HG03060 (cell line): ENCODE measurements around the gene OCSTAMP.

Experiments
- ATAC-seq: cut with Tn5 transposase; IDR thresholded peaks from one replicate; pipeline ENCODE4 v1.9.1; 2021; ENCODE audit warnings: low read depth, moderate number of reproducible peaks; ENCODE audit not compliant: unreplicated experiment

OCSTAMP gene

GRCh38 chr20:46573788-46574584, 23.5 kb upstream of the OCSTAMP start:
- ATAC-seq = no peak

GRCh38 chr20:46573234-46573633, 22.8 kb upstream of the OCSTAMP start:
- no peak for ATAC-seq

GRCh38 chr20:46572790-46573189, 22.3 kb upstream of the OCSTAMP start:
- no peak for ATAC-seq

GRCh38 chr20:46572153-46572552, 21.7 kb upstream of the OCSTAMP start:
- no peak for ATAC-seq

- no peak for ATAC-seq
Measured at GRCh38 chr20:46571418-46571817, 21.0 kb upstream of the OCSTAMP start.

GRCh38 chr20:46570956-46571355, 20.5 kb upstream of the OCSTAMP start:
- no peak for ATAC-seq

- ATAC-seq = no peak
Measured at GRCh38 chr20:46569961-46570360, 19.5 kb upstream of the OCSTAMP start.

GRCh38 chr20:46568570-46569129, 18.2 kb upstream of the OCSTAMP start:
- no peak for ATAC-seq

- ATAC-seq = no peak
Measured at GRCh38 chr20:46566125-46566524, 15.7 kb upstream of the OCSTAMP start.

GRCh38 chr20:46564241-46564957, 13.9 kb upstream of the OCSTAMP start:
- no peak for ATAC-seq

- no peak for ATAC-seq
Measured at GRCh38 chr20:46563860-46564221, 13.4 kb upstream of the OCSTAMP start.

- no peak for ATAC-seq
Measured at GRCh38 chr20:46563170-46563859, 12.9 kb upstream of the OCSTAMP start.

GRCh38 chr20:46562373-46563169, 12.1 kb upstream of the OCSTAMP start:
- ATAC-seq = no peak

GRCh38 chr20:46562009-46562372, 11.5 kb upstream of the OCSTAMP start:
- ATAC-seq = no peak

- no peak for ATAC-seq
Measured at GRCh38 chr20:46559685-46560440, 9.4 kb upstream of the OCSTAMP start.

GRCh38 chr20:46559001-46559400, 8.5 kb upstream of the OCSTAMP start:
- no peak for ATAC-seq

- no peak for ATAC-seq
Measured at GRCh38 chr20:46558511-46558959, 8.1 kb upstream of the OCSTAMP start.

GRCh38 chr20:46557231-46557956, 6.9 kb upstream of the OCSTAMP start:
- no peak for ATAC-seq

- no peak for ATAC-seq
Measured at GRCh38 chr20:46555370-46555956, 5.0 kb upstream of the OCSTAMP start.
